H1 (cell line): Measurements from ENCODE around the gene RUFY4. TPM values are rescaled to one million over a fixed set of nuclear protein-coding genes. Genes with fewer than 3 reads are reported as not detected.
A peak's percentile ranks its signal among the peaks of the same experiment; 100 is the strongest.

Source experiments
- CTCF ChIA-PET: fragments of 300-600 bp; sonication (Branson Sonifier 250); formaldehyde crosslinking; loops from one replicate; lab custom pipeline; 2021; ENCODE audit not compliant: partially characterized antibody; lab: Charles Lee
- POLR2A ChIA-PET: fragments of 300-600 bp; sonication (Branson Sonifier 250); formaldehyde crosslinking; loops from one replicate; lab custom pipeline; 2021; ENCODE audit warnings: inconsistent platforms; ENCODE audit not compliant: partially characterized antibody; lab: Charles Lee
- DNase-seq, 2 experiments: peaks; one replicate each; pipeline versions ENCODE4 v3.0.0 to v3.0.0-alpha.2; 2010 to 2022; ENCODE audit warnings: low spot score in 2 of 2, low read depth in 1 of 2, mixed read lengths in 1 of 2
- FAIRE-seq: peaks from 2 replicates; lab custom pipeline; 2011; peaks lifted over from hg19 to GRCh38; lab: Jason Lieb, UNC
- H2AFZ ChIP-seq: 2 replicates; pipeline ENCODE4 v1.8.1; 2012; ENCODE audit warnings: low read length, inconsistent platforms
- H2AK5ac ChIP-seq: 2 replicates; pipeline ENCODE4 v1.6.1; 2013; ENCODE audit warnings: low read depth, low read length
- H2BK120ac ChIP-seq: replicated peaks from 2 replicates; pipeline ENCODE3; 2013; ENCODE audit warnings: low read depth, low read length, inconsistent platforms
- H2BK12ac ChIP-seq: 2 replicates; pipeline ENCODE4 v1.6.1; 2013; ENCODE audit warnings: low read depth, low read length
- H2BK15ac ChIP-seq: 2 replicates; pipeline ENCODE4 v1.6.1; 2013; ENCODE audit warnings: low read length
- H2BK20ac ChIP-seq: 2 replicates; pipeline ENCODE4 v1.6.1; 2013; ENCODE audit warnings: low read length
- H2BK5ac ChIP-seq: 2 replicates; pipeline ENCODE4 v1.6.1; 2013; ENCODE audit warnings: low read depth, low read length
- H3K14ac ChIP-seq: 2 replicates; pipeline ENCODE4 v1.6.1; 2013; ENCODE audit warnings: inconsistent platforms; ENCODE audit not compliant: insufficient read length
- H3K18ac ChIP-seq: 2 replicates; pipeline ENCODE4 v1.6.1; 2013; ENCODE audit warnings: low read length; ENCODE audit errors: extremely low read depth
- H3K23ac ChIP-seq: 2 replicates; pipeline ENCODE4 v1.6.1; 2013; ENCODE audit warnings: inconsistent platforms; ENCODE audit not compliant: insufficient read length
- H3K23me2 ChIP-seq: 2 replicates; pipeline ENCODE4 v1.6.1; 2013; ENCODE audit warnings: low read depth, low read length
- H3K27ac ChIP-seq: 2 replicates; pipeline ENCODE4 v1.6.1; 2011; ENCODE audit warnings: low read depth, low read length, inconsistent platforms
- H3K27me3 ChIP-seq, 4 experiments: replicated peaks in 1 of 4; 1 replicate in 1 of 4; 2 replicates in 3 of 4; pipeline versions ENCODE4 v1.6.1 to v1.8.1; 2011 to 2013; ENCODE audit warnings: low read length in 3 of 4, mild to moderate bottlenecking in 3 of 4, inconsistent platforms in 2 of 4, mixed read lengths in 2 of 4, moderate library complexity in 1 of 4; ENCODE audit not compliant: control insufficient read depth in 3 of 4, insufficient read depth in 3 of 4; ENCODE audit errors: extremely low read depth in 1 of 4
- H3K36me3 ChIP-seq, 4 experiments: 2 replicates each; pipeline versions ENCODE4 v1.6.1 to v1.8.1; 2011 to 2013; ENCODE audit warnings: mild to moderate bottlenecking in 4 of 4, low read length in 3 of 4, moderate library complexity in 2 of 4, control low read depth in 1 of 4, inconsistent platforms in 1 of 4; ENCODE audit not compliant: insufficient read depth in 4 of 4, control insufficient read depth in 2 of 4
- H3K4ac ChIP-seq: replicated peaks from 2 replicates; pipeline ENCODE3; 2013; ENCODE audit warnings: low read length, low read depth, mixed read lengths, inconsistent platforms; ENCODE audit not compliant: insufficient read length
- H3K4me1 ChIP-seq, 4 experiments: replicated peaks in 1 of 4; 1 replicate in 1 of 4; 2 replicates in 3 of 4; pipeline versions ENCODE4 v1.6.1 to v1.8.1; 2011 to 2013; ENCODE audit warnings: low read length in 3 of 4, inconsistent platforms in 2 of 4, mixed read lengths in 1 of 4; ENCODE audit not compliant: insufficient read depth in 4 of 4, control insufficient read depth in 3 of 4
- H3K4me2 ChIP-seq, 2 experiments: 2 replicates each; pipeline versions ENCODE4 v1.6.1 to v1.8.1; 2011 to 2013; ENCODE audit warnings: low read depth in 2 of 2, low read length in 2 of 2, control low read depth in 1 of 2, inconsistent platforms in 1 of 2, mild to moderate bottlenecking in 1 of 2; ENCODE audit not compliant: insufficient read depth in 1 of 2
- H3K4me3 ChIP-seq, 4 experiments: fragments of 200-600, 300-600 bp in 1 of 4; sonication (generic), shearing (Covaris generic), sonication (Bioruptor Twin) in 1 of 4; 2 replicates each; pipeline versions ENCODE4 v1.5.1 to v1.8.1; 2011 to 2016; ENCODE audit warnings: low read length in 4 of 4, low read depth in 3 of 4, control low read depth in 2 of 4, inconsistent platforms in 2 of 4, mild to moderate bottlenecking in 2 of 4, mixed read lengths in 1 of 4, moderate library complexity in 1 of 4; ENCODE audit not compliant: insufficient read depth in 2 of 4; ENCODE audit errors: extremely low read depth in 1 of 4
- H3K56ac ChIP-seq: replicated peaks from 2 replicates; pipeline ENCODE3; 2013; ENCODE audit warnings: low read depth, mild to moderate bottlenecking, mixed read lengths, low read length, inconsistent platforms; ENCODE audit not compliant: insufficient read length
- H3K79me1 ChIP-seq: 2 replicates; pipeline ENCODE4 v1.6.1; 2013; ENCODE audit warnings: low read depth, low read length, control low read depth
- H3K79me2 ChIP-seq, 2 experiments: 2 replicates each; pipeline versions ENCODE4 v1.6.1 to v1.8.1; 2012 to 2013; ENCODE audit warnings: low read length in 2 of 2, mild to moderate bottlenecking in 2 of 2, inconsistent platforms in 1 of 2; ENCODE audit not compliant: insufficient read depth in 2 of 2, control insufficient read depth in 1 of 2
- H3K9ac ChIP-seq, 4 experiments: replicated peaks in 1 of 4; 1 replicate in 1 of 4; 2 replicates in 3 of 4; pipeline versions ENCODE4 v1.6.1 to v1.8.1; 2011 to 2013; ENCODE audit warnings: low read depth in 3 of 4, low read length in 3 of 4, control low read depth in 2 of 4, mild to moderate bottlenecking in 2 of 4, moderate library complexity in 2 of 4, inconsistent platforms in 1 of 4; ENCODE audit errors: extremely low read depth in 1 of 4
- H3K9me3 ChIP-seq, 2 experiments: 2 replicates each; pipeline versions ENCODE4 v1.6.1 to v1.8.1; 2012 to 2013; ENCODE audit warnings: mild to moderate bottlenecking in 2 of 2, moderate library complexity in 2 of 2, control low read depth in 1 of 2, inconsistent platforms in 1 of 2, low read depth in 1 of 2, low read length in 1 of 2, mixed read lengths in 1 of 2; ENCODE audit not compliant: insufficient read depth in 2 of 2
- H4K20me1 ChIP-seq, 2 experiments: replicated peaks in 1 of 2; 2 replicates each; pipeline versions ENCODE3 to v1.8.1; 2011 to 2013; ENCODE audit warnings: inconsistent platforms in 2 of 2, low read length in 2 of 2, mild to moderate bottlenecking in 1 of 2; ENCODE audit not compliant: insufficient read depth in 2 of 2, control insufficient read depth in 1 of 2
- H4K5ac ChIP-seq: 2 replicates; pipeline ENCODE4 v1.6.1; 2013; ENCODE audit warnings: low read length, low read depth, mixed read lengths, inconsistent platforms; ENCODE audit not compliant: insufficient read length
- H4K8ac ChIP-seq: 2 replicates; pipeline ENCODE4 v1.8.0; 2013; ENCODE audit warnings: mild to moderate bottlenecking, moderate library complexity, low read length, inconsistent platforms; ENCODE audit not compliant: insufficient read depth; ENCODE audit errors: extremely low read depth
- H4K91ac ChIP-seq: replicated peaks from 2 replicates; pipeline ENCODE3; 2013; ENCODE audit warnings: low read length, mixed read lengths, inconsistent platforms; ENCODE audit not compliant: insufficient read length
- BACH1 ChIP-seq: IDR thresholded peaks from 2 replicates; pipeline ENCODE4 v1.6.1; 2012; ENCODE audit warnings: low read length, improper control_type of control experiment
- CEBPB ChIP-seq: IDR thresholded peaks from 2 replicates; pipeline ENCODE4 v1.6.1; 2012; ENCODE audit warnings: low read depth, low read length
- CTCF ChIP-seq, 3 experiments: IDR thresholded peaks; 1 replicate in 2 of 3; 2 replicates in 1 of 3; pipeline versions ENCODE4 v1.5.1 to v1.6.1; 2011; ENCODE audit warnings: low read length in 3 of 3, mild to moderate bottlenecking in 3 of 3, inconsistent platforms in 2 of 3, low read depth in 1 of 3, moderate library complexity in 1 of 3; ENCODE audit not compliant: insufficient read depth in 1 of 3; ENCODE audit errors: control extremely low read depth in 1 of 3
- EZH2 ChIP-seq: fragments of 200-600 bp; sonication (generic); IDR thresholded peaks from 2 replicates; pipeline ENCODE4 v1.7.1; 2012; ENCODE audit warnings: low read depth, mild to moderate bottlenecking, moderate library complexity, low read length, inconsistent platforms; ENCODE audit not compliant: severe bottlenecking
- POLR2AphosphoS5 ChIP-seq: IDR thresholded peaks from 2 replicates; pipeline ENCODE4 v1.6.1; 2011; ENCODE audit warnings: low read depth, low read length
- RAD21 ChIP-seq, 2 experiments: IDR thresholded peaks in 1 of 2; conservative IDR thresholded peaks in 1 of 2; 2 replicates each; pipeline ENCODE4 v1.6.1; 2011; ENCODE audit warnings: low read depth in 2 of 2, low read length in 2 of 2, improper control_type of control experiment in 1 of 2, inconsistent platforms in 1 of 2, mild to moderate bottlenecking in 1 of 2, moderate library complexity in 1 of 2
- SAP30 ChIP-seq: fragments of 300-600 bp; sonication (generic); IDR thresholded peaks from 2 replicates; pipeline ENCODE4 v1.7.1; 2012; ENCODE audit warnings: low read length, moderate library complexity, mild to moderate bottlenecking, inconsistent platforms; ENCODE audit not compliant: insufficient read depth, insufficient replicate concordance
- TCF12 ChIP-seq: IDR thresholded peaks from 2 replicates; pipeline ENCODE4 v1.6.1; 2011; ENCODE audit warnings: low read depth, mild to moderate bottlenecking, low read length
- TEAD4 ChIP-seq: IDR thresholded peaks from 2 replicates; pipeline ENCODE4 v1.6.1; 2012; ENCODE audit warnings: low read depth, low read length, inconsistent platforms, mixed read lengths
- WGBS, 2 experiments: shearing (Covaris generic) in 1 of 2; methylation state at CpG; one replicate each; pipeline versions ENCODE4 v1.1.6 to v1.1.7; 2013 to 2015; ENCODE audit warnings: low lambda C conversion rate in 2 of 2, mixed read lengths in 2 of 2, inconsistent platforms in 1 of 2, low coverage in 1 of 2, missing lambda C conversion rate in 1 of 2; ENCODE audit not compliant: insufficient replicate concordance in 2 of 2, insufficient coverage in 1 of 2, insufficient read length in 1 of 2; ENCODE audit errors: extremely low coverage in 1 of 2, missing lambda C conversion rate in 1 of 2; 5-methylcytosine and 5-hydroxymethylcytosine counted together
- polyA plus RNA-seq, 7 experiments: library from polyadenylated mRNA; depleted of rRNA in 3 of 7; stranded (reverse) in 5 of 7; unstranded in 2 of 7; fragments of >200 nt in 5 of 7; fragments of 200-250 nt in 2 of 7; gene quantifications; 1 replicate in 5 of 7; 2 replicates in 1 of 7; 4 replicates in 1 of 7; pipeline versions ENCODE4 v1.2.1 to v1.2.3, GENCODE V29; 2011 to 2013; ENCODE audit warnings: missing spikeins in 2 of 7, mixed read lengths in 2 of 7
- total RNA-seq: library from RNA; stranded (reverse); fragmentation: NEBNext Ultra II Directional; extraction: Animal tissue kit (Norgen Biotek cat#: 25700); gene quantifications from 2 replicates; pipeline ENCODE4 v1.2.1, GENCODE V29; 2021

RUFY4 gene
- total and polyA plus RNA-seq, 2 of the 8 experiments (the other 6 are each of a cell fraction or from before 2014, with no cell fraction given): 0.32 to 0.38 TPM

DNA sequence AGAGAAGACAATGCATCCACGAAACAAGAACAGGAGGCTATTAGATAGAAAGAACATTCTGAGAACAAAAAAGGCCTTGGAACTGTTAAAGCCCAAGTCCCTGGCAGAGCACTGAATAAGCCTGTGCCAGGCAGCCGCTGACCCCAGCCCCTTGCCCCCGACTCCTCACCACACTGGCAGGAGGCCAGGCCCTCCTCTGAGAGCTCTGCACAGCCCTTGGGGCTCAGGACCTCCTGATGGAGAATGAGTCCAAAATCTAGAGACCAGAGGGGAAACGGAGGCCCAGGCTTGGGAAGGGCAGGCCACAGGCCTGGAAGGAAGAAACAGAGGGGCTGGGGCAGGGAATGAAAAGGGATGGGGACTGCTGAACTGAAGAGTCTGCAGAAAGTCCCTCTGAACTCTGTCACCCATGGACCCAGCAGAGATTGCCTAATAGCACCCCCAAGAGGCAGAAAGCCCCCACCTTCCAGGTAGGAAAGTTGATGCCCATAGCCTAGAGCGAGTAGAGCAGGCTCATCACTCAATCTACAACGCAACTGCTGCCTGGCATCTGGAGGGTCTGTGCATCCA lies 48.0 kb upstream of the RUFY4 start:
- no peaks in the 10 kb centered on the region; the same call in 1 of the 2 replicates for H3K79me1 ChIP-seq
- H3K23me2 ChIP-seq: no peaks in the 10 kb centered on the region
- H3K23ac ChIP-seq: no peak overlapping the region
- no peak overlapping the region for H4K8ac ChIP-seq
- H3K56ac ChIP-seq: no peak overlapping the region
- FAIRE-seq (no peak), DNase-seq (no peak)
- no peak overlapping the region for H3K4me3 ChIP-seq
- H3K9ac ChIP-seq: no peak overlapping the region
- no peak overlapping the region for H3K4me2 ChIP-seq
- no peak overlapping the region for H2AK5ac ChIP-seq
- no peak overlapping the region for H2BK120ac ChIP-seq
- POLR2A ChIA-PET: no interaction called here
- CTCF ChIA-PET: interaction anchor here (1.0 to 1.8 kb wide), 6 partner anchors 10 to 235 kb away, joined by 3 to 5 read pairs (median 3); no protein-coding TSS in a partner anchor
- no peaks in the 10 kb centered on the region for H4K20me1 ChIP-seq
- peaks cover 0 to 14% (median 6%) of the 10 kb centered on the region in 4 experiments; a peak in 6 of 7 replicates for H3K4me1 ChIP-seq
- no peak overlapping the region for H2AFZ ChIP-seq
- no peak for TF ChIP-seq TEAD4
- TF ChIP-seq EZH2: no peak
- peak; percentile 10 to 30; a peak in 2 of 4 replicates for TF ChIP-seq RAD21 (IDR thresholded peaks at IDR 0.05 in 1 of 2, conservative IDR thresholded peaks at IDR 0.05 in 1 of 2; ENCODE audit: low read depth in 2 of 2, low read length in 2 of 2)
- no peak for TF ChIP-seq TCF12
- TF ChIP-seq POLR2AphosphoS5: no peak
- TF ChIP-seq CTCF (IDR thresholded peaks at IDR 0.05; ENCODE audit: control extremely low read depth in 1 of 3, insufficient read depth in 1 of 3, low read depth in 1 of 3, low read length in 3 of 3): no peak
- TF ChIP-seq SAP30: no peak
- TF ChIP-seq CEBPB: peak; percentile 76
- TF ChIP-seq BACH1: no peak
- H2BK12ac ChIP-seq: no peak overlapping the region
- H3K36me3 ChIP-seq: no peaks in the 10 kb centered on the region
- H4K5ac ChIP-seq: no peak overlapping the region
- peak overlapping the region; percentile 75; the same call in 1 of the 2 replicates for H2BK15ac ChIP-seq
- no peaks in the 10 kb centered on the region for H3K9me3 ChIP-seq
- no peaks in the 10 kb centered on the region for H3K27me3 ChIP-seq
- H3K79me2 ChIP-seq: no peaks in the 10 kb centered on the region
- no peak overlapping the region for H3K27ac ChIP-seq
- H3K4ac ChIP-seq: no peak overlapping the region
- H2BK5ac ChIP-seq: no peak overlapping the region
- no peak overlapping the region for H3K14ac ChIP-seq
- no peak overlapping the region for H2BK20ac ChIP-seq
- H3K18ac ChIP-seq: no peak overlapping the region
- 86% methylated on average over 5 of the region's 6 CpGs; no CpG with 5 or more reads in 1 of the 2 experiments for WGBS, 2 experiments
- H4K91ac ChIP-seq: no peak overlapping the region
